Hematopoietic multipotent progenitor cell treated with erythropoietin and hydrocortisone succinate and interleukin-3 and kit ligand, for 8 days (in vitro differentiated cells): ENCODE results near the gene ARSD.
"Not testable (repeated sequence)": the region's sequence is repeated elsewhere in the genome, so short reads cannot be mapped to it uniquely, and the experiment has no call there.

Source experiments
- DNase-seq: peaks from one replicate; pipeline ENCODE4 v3.0.0-alpha.2; 2015

The ARSD gene

DNA sequence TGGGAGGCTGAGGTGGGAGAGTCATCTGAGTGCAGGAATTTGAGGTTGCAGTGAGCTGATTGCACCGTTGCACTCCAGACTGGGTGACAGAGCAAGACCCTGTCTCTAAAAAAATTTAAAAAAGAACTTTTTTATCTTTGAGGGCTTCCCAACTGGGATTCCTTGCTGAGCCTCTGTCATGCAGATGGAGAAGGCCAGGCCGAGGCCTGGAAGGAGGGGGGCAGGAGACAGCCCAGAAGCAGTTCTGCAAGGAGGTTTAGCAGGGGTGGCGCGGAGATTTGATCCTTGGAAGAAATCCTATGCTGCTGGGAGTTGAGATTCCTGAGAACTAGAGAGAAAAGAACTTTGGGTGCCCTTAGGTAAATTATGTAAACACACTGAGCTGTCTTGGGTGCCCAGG lies 2.5 kb upstream of the ARSD start:
- DNase-seq: no peak

DNA sequence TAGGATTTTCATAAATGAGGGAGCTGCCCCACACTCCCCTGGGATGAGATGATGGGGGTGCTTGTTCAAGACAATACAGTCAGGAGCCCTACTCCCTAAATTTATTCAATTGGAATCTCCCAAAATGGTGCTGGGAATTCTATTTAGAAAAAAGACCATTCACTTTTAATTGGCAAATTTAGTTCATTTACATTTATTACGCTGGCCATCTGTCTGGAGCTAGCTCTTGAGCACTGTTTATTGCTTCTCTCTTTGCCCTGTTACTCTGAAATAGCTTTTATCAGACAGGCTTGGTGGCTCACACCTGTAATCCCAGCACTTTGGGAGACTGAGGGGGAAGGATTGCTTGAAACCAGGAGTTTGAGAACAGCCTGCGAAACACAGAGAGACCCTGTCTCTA lies 2.0 kb upstream of the ARSD start:
- no peak for DNase-seq

DNA sequence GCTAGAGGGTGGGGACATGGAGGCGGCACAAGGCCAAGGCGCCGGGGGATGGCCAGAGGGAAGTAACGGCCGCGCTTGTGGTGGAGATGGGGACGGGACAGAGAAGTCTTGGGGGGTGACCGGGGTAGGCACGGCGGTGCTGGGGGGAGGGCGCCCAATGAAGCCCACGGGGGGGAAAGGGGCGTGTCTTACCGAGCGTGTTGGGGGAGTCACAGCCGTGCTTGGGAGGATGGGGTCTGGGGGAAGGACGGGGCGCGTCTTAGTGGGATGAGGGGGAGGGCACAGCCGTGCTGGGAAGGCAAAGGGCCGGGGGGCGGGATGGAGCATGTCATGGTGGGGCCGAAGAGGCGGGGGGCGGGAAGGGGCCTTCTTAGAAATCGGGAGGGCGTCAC lies 952 bp downstream of the ARSD start:
- DNase-seq: no peak

DNA sequence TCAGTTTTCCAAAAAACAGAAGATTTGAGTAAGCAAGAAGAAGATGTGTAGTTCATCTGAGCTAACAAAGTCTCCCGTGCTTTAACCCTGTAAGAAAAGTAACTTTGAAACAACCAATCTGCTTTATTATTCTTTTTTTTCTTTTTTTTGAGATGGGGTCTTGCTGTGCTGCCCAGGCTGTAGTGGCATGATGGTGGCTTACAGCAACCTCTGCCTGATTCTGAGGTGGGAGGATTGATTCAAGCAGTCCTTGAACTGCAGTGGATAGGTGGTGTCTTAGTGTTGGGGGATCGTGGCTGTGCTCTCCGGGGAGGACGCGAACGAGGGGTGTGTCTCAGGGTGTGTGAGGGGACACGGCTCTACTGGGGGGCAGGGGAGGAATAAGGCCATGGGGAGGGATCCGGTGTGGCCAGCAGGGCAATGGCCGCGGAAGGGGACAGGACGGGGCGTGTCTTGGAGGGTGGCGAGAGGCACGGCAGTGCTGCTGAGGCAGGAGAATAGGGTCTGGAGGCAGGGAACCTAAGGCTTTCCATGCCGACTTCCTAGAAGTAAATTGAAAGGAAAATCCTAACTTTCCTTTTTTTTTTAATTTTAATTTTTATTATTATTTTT lies 2.4 kb downstream of the ARSD start:
- no peak for DNase-seq

DNA sequence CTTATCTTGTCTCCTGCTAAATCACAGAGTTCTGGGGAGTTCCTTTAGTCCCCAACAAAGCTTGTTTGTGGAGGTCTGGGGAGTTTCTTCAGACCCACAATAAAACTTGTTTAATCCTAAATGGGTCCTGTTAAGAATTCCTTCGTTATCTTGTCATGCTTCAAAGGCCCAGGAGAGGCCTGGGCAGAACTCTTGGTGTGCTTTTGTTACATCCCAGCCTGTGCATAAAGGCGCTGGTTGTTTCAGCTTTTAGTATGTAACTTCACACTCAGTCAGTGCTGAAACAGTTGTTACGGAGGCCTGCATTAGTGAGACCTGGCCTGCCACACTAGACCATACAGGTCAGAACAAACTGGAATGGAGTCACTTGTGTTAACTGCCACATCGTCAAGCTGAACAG lies 2.9 kb downstream of the ARSD start:
- not testable (repeated sequence) for DNase-seq

DNA sequence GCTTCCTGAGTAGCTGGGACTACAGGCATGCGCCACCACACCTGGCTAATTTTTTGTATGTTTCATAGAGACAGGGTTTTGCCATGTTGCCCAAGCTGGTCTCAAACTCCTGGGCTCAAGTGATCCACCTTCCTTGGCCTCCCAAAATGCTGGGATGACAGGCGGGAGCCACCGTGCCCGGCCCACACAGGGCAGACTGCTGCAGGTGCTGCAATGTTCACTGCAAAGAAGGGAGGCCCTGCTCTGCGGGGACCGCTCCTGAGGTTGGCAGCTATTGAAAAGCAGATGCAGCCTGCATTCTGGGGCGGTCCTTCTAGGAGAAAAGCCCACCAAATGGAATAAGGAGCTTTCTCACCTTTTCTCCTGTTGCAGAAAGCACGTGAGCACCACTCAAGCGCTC lies 5.0 kb downstream of the ARSD start:
- no peak for DNase-seq

DNA sequence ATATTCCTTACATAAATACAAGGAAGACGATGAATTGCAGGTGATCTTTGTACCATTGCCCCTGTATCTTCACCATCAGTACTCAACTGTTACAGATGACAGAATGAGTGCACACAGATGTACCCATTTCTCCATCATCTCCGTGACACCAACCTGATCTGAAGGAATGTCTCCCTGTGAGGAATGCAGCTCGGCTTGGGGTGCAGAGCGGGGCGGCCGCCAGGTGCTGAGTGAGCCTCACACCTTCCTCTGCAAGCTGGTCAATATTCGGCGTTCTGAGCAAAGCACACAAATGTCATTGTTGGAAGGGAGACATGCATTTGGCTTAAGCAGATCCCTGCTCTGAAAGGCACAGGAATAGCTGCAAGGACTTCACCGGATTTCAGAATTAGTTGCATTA lies 7.4 kb downstream of the ARSD start:
- DNase-seq: no peak

DNA sequence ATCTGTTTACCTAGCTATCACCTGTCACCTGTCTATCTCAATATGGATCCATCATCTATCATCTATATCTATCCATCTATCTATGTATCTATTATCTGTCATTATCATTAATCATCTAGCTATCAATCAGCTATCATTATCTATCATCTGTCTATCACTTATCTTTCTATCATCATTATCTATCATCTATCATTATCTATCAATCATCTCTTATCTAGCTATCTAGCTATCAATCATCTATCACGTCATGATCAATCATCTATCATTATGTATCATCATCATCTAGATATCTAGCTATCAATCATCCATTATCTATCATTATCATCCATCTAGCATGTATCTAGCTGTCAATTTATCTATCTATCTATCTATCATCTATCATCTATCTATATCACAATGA lies 7.9 kb downstream of the ARSD start:
- no peak for DNase-seq

DNA sequence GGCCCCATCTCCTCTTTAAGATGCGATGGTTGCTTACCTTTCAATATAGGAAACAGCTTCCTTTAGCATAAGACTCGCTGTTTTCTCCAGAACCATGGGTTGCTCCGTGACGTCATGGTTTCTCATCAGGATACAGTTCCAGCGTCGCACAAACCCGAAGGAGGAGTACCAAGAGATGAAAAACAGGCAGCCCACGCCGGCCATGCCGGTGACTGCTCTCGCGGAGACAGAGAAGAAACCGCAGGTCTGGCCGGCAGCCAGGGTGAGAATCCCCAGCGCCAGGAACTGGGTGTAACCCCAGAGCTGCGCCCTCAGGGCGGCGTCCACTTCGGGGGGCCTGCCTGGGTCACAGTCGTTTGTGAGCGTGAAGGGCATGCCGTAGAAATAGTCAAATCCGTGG lies 11.4 kb downstream of the ARSD start:
- DNase-seq: no peak

DNA sequence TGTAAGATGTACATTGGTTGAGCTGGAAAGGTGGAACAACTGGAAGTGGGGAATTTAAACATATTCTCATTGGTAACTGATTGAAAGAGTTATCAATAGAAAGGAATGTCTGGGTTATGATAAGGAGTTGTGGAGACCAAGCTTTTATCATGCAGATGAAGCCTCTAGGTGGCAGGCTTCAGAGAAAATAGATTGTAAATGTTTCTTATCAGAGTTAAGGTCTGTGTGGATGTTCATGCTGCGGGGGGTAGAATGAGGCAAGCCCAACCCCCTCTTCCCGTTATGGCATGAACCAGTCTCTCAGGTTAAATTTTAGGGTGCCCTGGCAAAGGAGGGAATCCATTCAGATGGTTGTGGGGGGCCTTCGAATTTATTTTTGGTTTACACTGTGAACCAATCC lies 16.0 kb downstream of the ARSD start:
- no peak for DNase-seq

DNA sequence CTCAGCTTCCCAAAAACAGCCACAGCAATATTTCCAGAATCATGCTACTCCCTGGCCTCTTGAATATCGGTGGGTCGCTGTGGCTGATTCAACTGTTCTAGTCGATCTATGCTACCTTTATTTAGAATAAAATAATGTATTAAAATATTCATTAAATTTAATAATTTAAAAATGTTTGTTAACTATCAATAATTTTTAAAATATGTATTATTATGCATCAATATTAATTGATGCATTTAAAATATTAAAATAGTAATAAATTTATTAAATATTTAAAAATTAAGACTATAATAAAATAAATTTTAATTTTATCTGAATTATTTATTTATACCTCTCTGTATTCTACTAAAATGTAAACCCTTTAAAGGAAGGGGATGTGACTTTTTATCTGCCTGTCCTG lies 19.0 kb downstream of the ARSD start:
- DNase-seq: no peak

DNA sequence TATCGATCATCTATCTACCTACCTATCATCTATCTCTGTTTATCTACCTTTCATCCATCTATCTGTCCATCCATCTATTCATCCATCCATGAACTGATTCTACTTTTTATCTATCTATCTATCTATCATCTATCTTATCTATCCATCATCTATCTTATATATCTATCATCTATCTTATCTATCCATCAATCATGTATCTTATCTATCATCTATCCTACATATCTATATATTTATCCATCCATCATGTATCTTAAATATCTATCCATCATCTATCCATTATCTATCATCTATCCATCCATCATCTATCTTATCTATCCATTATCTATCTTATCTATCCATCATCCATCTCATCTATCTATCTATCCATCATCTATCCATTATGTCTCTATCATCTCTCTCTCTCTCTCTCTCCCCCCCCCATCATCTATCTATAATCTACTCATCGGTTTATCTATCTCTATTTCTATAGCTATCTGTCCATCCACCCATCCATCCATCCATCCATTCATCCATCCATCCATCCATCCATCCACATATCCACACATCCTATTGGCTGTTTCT lies 20.9 kb downstream of the ARSD start:
- no peak for DNase-seq

DNA sequence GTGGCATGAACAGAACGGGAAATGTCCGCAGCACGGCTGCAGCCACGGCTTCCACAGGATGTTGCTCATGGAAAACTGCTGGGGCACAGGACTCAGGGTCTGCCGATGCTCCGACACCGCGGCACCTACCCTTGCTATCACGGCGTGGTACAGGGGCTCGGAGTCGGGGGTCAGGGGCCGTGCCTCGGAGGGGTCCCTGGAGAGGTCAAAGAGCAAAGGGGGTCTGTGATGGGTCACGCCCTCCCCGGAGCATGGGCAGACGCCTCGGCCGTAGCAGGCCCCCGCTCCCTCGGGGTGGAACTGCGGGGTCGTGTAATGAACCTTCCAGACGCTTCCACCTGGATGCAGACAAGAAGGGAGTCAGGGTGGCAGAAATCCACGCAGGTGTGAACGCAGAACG lies 21.8 kb downstream of the ARSD start:
- no peak for DNase-seq

DNA sequence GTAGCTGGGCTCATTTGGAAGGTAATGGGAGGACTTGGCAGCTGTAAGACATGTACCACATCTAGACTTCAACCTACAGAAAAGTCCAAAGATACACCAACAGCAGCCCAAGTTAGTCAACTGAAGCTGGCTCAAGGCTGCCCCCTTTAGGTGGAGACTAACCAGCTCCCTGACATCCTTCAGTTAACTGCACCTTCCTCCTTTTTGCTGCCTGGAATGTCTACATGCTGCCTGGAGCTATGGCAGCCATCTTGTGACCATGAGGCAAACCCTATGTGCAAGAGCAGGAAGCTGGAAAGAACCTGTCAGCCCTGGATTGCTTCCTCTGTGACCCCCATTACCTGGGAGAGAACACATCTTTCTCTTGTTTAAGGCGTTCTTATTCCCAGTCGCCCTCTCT lies 25.8 kb downstream of the ARSD start:
- DNase-seq: no peak

DNA sequence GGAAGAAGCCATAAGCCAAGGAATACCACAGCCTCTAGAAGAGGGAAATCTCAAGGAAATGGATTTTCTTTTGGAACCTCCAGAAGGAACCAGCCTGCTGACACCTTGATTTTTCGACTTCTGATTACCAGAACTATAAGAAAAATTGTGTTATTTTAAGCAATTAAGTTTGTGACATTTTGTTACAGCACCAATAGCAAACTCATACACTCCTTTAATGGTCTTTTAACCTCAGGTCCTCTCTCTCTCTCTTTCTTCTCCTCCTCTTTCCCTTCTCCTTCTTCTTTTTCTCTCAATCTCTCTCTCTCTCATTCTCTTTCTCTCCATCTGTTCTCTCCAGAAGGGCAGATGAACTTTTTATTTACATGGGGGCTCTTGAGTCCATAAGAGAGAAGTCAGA lies 26.3 kb downstream of the ARSD start:
- no peak for DNase-seq

DNA sequence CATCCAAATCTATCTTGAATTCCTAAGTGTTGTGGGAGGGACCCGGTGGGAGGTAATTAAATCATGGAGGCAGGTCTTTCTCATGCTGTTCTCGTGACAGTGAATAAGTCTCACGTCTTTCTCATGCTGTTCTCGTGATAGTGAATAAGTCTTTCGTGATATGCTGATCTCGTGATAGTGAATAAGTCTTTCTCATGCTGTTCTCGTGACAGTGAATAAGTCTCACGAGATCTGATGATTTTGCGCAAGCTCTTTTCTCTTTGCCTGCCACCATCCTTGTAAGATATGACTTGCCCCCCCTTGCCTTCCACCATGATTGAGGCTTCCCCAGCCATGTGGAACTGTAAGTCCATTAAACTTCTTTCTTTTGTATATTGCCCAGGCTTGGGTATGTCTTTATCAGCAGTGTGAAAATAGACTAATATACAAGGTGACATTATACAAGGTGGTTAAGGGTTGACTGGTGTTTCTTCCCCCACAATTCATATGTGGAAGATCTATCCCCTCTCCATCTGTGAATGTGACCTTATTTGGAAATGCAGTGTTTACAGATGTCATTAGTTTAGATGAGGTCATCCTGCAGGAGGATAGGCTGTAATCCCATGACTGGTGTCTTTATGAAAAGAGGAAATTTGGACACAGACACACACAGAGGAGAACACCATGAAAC lies 27.6 kb downstream of the ARSD start:
- DNase-seq: no peak

DNA sequence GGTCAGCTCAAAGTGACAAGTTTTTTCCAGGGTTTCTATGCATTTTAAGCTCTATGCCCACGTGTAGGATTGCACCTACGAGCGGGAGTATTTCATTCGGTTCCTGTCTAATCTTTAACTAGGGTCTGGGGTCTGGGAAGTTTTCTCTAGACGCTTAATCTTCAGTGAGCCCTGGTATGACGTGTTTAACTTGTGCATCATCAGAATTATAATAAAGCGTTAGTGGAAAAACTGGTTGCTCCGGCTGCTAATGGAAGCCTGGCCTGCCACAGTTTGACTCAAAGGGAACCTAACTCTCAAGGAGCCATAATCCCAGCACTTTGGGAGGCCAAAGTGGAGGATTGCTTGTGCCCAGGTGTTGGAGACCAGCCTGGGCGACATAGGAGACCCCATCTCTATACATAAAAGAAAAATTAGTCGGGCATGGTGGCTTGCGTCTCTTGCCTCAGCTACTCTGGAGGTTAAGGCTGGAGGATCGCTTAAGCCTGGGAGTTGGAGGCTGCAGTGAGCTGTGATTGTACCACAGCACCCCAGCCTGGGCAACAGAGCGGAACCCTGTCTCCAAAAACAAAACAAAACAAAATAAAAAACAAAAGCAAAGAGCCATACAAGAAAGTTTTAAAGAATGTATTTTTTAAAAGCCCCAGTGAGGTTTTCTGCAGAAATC lies 30.2 kb downstream of the ARSD start:
- DNase-seq: no peak

DNA sequence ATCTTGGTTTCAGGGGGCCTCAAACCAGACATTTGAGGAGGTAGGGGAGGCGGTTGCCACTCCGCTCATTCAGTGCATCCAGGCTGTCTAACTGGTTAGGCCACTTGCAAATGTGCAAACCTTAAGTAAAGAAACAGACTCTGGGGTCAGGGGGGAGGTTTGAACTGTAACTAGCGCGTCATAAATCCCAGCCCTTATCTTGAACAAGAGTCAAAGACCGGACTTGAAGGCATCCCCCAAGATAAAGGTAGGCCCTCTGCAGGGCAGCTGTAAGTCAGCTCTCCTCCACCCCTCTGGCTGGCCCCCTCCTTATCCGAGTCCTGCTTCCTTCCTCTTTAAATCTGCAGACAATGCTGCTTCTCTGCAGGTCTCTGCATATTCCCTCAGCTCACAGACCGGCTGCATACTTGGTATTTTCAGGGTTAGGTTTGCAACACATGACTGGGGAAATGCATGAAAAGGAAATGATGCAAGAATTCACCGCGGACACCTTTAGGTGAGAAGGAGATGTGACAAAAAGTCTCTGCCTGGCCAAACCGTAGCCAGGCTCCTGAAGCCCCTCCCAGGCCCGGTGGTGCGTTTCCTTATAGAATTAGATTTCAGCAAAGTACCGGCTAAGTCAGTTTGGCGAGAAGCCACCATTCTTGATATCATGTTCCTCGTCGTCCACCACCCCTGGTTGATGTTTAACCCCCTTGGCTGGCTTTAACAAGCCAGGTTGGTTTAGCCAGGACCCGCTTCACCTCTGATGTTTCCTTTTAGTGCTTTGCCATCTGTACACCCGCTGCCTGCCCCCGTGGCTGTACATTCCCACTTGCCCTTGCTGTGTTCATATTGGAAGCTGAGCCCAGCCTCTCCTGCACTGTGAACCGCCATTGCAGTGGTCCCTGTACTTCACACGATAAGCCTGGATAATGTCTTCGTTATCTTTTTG lies 31.2 kb downstream of the ARSD start:
- not testable (repeated sequence) for DNase-seq

DNA sequence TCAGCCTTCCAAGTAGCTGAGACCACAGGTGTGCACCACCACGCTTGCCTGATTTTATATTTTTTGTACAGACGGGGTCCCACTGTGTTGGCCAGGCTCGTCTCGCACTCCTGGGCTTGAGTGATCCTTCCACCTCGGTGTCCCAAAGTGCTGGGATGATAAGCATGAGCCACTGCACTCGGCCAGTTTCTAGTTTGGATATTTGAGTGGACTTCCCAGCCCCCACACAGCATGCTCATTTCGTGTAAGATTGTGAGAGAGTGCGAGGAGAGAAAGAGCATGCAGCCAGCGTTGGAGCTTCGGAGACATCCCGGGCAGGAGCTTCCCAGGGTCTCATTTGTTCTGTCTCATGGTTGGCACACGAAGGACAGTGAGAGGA lies 31.8 kb downstream of the ARSD start:
- DNase-seq: no peak

DNA sequence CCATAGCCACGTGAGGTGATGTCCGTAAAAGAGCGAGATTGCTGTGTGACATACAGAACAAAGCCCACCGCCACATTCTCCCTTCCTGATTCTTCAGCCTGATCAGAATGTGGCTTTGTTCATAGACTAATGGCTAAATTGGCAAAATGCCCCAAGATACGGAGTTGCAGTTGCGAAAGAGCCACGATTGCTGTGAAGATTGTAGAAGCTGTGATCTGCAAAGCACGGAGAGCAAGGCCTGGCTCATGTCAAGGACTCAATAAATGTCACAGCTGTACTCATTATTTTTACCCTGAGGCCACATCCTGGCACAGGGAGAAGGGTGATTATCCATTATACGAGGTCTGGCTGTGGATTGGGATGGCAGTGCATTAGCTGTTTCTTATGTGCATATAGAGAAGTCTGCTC lies 34.2 kb downstream of the ARSD start:
- no peak for DNase-seq

DNA sequence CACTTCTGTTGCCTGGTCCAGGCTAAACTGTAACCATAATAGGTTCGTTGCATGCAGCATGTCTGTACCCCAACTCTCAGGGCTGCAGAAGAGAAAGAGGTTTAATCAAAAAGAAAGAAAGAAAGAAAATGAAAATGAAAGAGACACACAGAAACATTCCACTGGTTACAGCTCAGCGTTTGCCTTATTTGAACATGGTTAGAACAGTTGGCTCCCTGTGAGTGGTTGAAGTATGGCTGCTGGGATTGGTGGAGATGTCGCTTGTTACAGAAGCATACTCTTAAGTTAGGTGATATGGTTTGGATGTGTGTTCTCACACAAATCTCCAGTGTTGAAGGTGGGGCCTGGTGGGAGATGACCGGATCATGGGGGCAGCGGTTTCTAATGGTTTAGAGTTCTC lies 36.3 kb downstream of the ARSD start:
- no peak for DNase-seq

DNA sequence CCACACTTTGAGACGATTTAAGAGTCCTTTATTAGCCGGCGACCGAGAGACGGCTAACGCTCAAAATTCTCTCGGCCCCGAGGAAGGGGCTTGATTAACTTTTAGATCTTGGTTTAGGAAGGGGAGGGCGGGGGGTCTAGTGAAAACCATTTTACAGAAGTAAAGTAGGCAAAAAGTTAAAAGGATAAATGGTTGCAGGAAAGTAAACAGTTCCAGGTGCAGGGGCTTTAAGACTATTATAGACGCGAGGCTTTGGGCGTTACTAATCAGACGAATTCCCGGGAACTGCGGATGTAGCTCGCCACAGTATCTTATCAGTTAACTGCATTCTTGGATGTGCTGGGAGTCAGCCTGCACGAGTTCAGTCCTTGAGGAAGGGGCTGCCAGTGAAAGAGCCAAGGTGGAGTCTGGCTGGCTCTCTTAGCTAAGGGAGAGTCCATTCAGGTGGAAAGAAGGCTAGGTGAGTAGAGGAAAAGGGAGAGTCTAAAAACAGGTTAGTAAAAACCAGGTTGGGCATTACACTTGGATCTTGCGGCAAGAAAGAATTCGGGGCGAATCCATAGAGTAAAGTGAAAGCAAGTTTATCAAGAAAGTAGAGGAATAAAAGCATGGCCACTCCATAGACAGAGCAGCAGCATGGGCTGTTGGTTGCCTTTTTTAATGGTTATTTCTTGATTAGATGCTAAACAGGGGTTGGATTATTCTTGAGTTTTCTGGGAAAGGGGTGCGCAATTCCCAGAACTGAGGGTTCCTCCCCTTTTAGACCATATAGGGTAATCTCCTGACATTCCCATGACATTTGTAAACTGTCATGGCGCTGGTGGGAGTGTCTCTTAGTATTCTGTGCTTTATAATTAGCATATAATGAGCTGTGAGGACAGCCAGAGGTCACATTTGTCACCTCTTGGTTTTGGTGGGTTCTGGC lies 38.3 kb downstream of the ARSD start:
- DNase-seq: not testable (repeated sequence)
